Ureter (tissue), 1 donor: Measurements from ENCODE around the gene RNASE3. TPM values are rescaled to one million over a fixed set of nuclear protein-coding genes. Genes with fewer than 3 reads are reported as not detected.
"Not testable (repeated sequence)": the region's sequence is repeated elsewhere in the genome, so short reads cannot be mapped to it uniquely, and the experiment has no call there.

Experiments
- DNase-seq: peaks from one replicate; pipeline ENCODE4 v3.0.0-alpha.2; 2020; ENCODE audit warnings: low spot score
- total RNA-seq: library from RNA; stranded (reverse); gene quantifications from one replicate; pipeline ENCODE4 v1.2.4, GENCODE V29; 2023
- donor health status: DM: yes; HTN: yes; CAD: no.

Gene RNASE3
- total RNA-seq, 1 donor from 2014 or later: not detected

GRCh38 chr14:20919038-20919756 is 28.0 kb downstream of the RNASE3 start:
- DNase-seq: not testable (repeated sequence)

GRCh38 chr14:20923766-20924297 is 32.6 kb downstream of the RNASE3 start:
- not testable (repeated sequence) for DNase-seq

DNA sequence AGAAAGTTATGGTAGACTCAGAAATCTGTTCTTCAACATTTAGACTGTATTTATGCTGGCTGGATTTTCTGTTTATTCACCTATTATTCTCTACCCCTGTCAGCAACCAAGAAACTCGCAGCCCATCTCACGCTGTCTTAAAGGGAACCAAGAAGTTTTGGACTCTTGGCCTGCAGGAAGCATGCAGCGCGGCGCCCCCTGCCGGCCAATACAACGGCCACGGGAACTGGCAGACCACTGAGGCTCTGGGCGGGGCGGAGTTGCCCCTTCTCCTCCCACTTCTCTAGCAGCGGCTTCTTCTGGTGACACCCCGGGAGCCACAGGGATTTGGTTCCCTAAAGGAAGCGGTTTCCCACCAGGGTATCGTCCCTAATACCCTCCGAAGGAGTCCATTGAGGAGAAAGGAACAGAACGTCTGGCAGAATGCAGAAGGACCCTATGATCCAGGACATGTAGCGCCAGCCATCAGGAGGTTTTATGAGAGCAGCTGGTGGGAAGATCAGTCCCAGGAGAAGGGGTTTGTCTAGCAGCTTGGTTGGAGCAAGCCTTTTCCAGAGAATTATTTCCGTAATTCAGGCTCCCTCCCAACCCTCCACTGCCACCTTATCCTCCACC is 43.1 kb downstream of the RNASE3 start:
- no peak for DNase-seq

GRCh38 chr14:20935303-20935984 is 44.3 kb downstream of the RNASE3 start:
- DNase-seq: no peak

Other genes starting within 250 kb of the RNASE3 start
- gene OR6S1, start 249.7 kb upstream of the RNASE3 start, total RNA-seq: not detected
- 26.5 TPM for gene RNASE4, start 206.8 kb upstream of the RNASE3 start, total RNA-seq
- gene ANG, start 202.6 kb upstream of the RNASE3 start, total RNA-seq: 5.5 TPM
- not detected for gene EDDM3A, start 145.5 kb upstream of the RNASE3 start, total RNA-seq
- gene EDDM3B, start 123.0 kb upstream of the RNASE3 start, total RNA-seq: not detected
- 5.8 TPM for gene RNASE6, start 110.1 kb upstream of the RNASE3 start, total RNA-seq
- 67.3 TPM for gene RNASE1, start 88.5 kb upstream of the RNASE3 start, total RNA-seq
- gene RNASE2, start 64.1 kb downstream of the RNASE3 start, total RNA-seq: 1.1 TPM
- gene METTL17, start 98.6 kb downstream of the RNASE3 start, total RNA-seq: 70.0 TPM
- 0.83 TPM for gene SLC39A2, start 107.9 kb downstream of the RNASE3 start, total RNA-seq
- gene NDRG2, start 133.7 kb downstream of the RNASE3 start, total RNA-seq: 188 TPM
- gene TPPP2, start 138.8 kb downstream of the RNASE3 start, total RNA-seq: 0.62 TPM
- gene RNASE13, start 143.4 kb downstream of the RNASE3 start, total RNA-seq: not detected
- 0.94 TPM for gene RNASE7, start 151.0 kb downstream of the RNASE3 start, total RNA-seq
- not detected for gene RNASE8, start 166.4 kb downstream of the RNASE3 start, total RNA-seq
- 41.2 TPM for gene ARHGEF40, start 178.9 kb downstream of the RNASE3 start, total RNA-seq
- gene ZNF219, start 207.3 kb downstream of the RNASE3 start, total RNA-seq: 47.2 TPM
- 1.6 TPM for gene TMEM253, start 209.7 kb downstream of the RNASE3 start, total RNA-seq